ENCODE results near the gene MTM1. TPM values are rescaled to one million over a fixed set of nuclear protein-coding genes. Genes with fewer than 3 reads are reported as not detected.

Gene MTM1
- total RNA-seq, 4 donors from 2014 or later: 13.9 to 21.1 (median 16.2) TPM

- TF ChIP-seq, protein P1, sequence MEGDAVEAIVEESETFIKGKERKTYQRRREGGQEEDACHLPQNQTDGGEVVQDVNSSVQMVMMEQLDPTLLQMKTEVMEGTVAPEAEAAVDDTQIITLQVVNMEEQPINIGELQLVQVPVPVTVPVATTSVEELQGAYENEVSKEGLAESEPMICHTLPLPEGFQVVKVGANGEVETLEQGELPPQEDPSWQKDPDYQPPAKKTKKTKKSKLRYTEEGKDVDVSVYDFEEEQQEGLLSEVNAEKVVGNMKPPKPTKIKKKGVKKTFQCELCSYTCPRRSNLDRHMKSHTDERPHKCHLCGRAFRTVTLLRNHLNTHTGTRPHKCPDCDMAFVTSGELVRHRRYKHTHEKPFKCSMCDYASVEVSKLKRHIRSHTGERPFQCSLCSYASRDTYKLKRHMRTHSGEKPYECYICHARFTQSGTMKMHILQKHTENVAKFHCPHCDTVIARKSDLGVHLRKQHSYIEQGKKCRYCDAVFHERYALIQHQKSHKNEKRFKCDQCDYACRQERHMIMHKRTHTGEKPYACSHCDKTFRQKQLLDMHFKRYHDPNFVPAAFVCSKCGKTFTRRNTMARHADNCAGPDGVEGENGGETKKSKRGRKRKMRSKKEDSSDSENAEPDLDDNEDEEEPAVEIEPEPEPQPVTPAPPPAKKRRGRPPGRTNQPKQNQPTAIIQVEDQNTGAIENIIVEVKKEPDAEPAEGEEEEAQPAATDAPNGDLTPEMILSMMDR (IDR thresholded peaks at IDR 0.05; ENCODE audit: low read depth): no peak
Measured at GRCh38 chrX:150607201-150607600, 38.8 kb downstream of the MTM1 start.

DNA sequence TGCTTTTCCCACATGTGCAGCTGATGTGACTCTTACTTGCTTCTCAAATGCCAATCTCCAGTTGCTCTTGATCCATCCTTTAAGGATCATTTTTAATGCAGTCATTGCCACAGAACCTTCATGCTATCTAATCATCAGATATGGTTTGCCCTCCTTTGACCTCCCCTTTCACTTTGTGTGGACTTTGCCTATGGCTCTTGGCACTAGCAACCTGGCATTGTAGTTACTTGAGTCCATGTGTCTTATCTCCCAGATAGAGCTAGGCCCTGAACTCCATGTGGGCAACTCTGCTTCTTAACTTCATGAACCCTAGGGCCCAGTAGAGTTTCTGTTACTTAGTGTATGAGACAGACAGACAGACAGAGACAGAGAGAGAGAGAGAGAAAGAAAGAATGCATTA lies 41.6 kb downstream of the MTM1 start:
- TF ChIP-seq, protein P1 (IDR thresholded peaks at IDR 0.05; ENCODE audit: low read depth): no peak

DNA sequence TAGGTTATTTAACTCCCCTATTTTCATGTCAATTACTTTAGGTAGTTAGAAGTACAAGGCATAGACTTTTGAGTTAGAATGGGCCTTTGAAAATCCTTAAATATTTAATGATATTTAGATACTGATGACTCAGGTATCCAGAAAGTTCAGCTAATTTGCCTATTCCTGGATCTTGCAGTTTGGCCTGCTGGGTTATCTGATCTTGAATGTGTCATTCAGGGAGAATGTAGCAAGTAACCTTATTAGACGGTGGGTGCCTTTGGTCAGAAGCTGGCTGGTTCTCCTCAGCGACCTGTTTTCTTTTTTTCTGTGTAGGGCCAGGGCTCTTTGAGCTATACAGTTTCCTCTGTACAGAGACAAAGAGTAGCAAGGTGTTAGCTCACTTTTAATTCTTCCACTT lies 42.0 kb downstream of the MTM1 start:
- TF ChIP-seq, protein P1 (IDR thresholded peaks at IDR 0.05; ENCODE audit: low read depth): no peak

DNA sequence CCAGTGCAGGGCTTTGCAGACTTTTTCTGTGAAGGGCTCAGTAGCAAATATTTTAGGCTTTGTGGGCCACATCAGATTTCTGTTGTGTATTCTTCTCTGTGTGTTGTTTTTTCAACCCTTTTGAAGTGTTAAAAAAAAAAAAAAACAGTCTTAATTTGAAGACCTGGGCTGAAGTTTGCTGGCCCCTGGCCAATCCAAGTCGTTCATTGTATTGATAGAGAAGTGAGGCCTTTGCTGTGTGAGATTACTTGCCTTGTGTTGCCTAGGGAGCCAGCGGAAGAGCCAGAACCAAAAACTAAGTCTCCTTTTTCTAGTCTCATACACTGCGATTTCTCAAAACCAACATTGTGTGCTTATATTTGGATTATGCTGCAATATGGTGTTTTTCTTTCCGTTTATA lies 46.9 kb downstream of the MTM1 start:
- TF ChIP-seq, protein P1 (IDR thresholded peaks at IDR 0.05; ENCODE audit: low read depth): no peak

GRCh38 chrX:150616179-150616862 lies 47.9 kb downstream of the MTM1 start:
- TF ChIP-seq, protein P1 (IDR thresholded peaks at IDR 0.05; ENCODE audit: low read depth): no peak

DNA sequence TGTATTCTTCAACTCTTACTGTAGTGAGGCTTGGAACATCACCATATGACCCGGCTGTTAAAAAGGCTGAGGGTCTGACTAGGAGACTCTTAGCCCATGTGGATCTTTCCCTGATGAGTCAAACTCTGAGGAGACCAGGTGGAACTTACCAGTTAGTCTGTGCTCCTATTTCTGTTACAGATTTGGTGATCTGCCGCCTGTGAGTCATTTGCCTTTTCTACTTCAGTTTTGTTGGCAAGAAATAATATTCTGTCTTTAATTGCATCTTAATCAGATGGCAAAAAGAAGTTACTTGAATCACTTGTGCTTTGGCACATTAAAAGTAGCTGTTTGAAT lies 48.4 kb downstream of the MTM1 start:
- TF ChIP-seq, protein P1 (IDR thresholded peaks at IDR 0.05; ENCODE audit: low read depth): no peak

- TF ChIP-seq, protein P1 (IDR thresholded peaks at IDR 0.05; ENCODE audit: low read depth): no peak
Measured at GRCh38 chrX:150621652-150622051, 53.2 kb downstream of the MTM1 start.

Data from subcutaneous adipose tissue (tissue), 4 donors.